ENCODE results near the gene FABP7. TPM values are rescaled to one million over a fixed set of nuclear protein-coding genes. Genes with fewer than 3 reads are reported as not detected.
A peak's percentile ranks its signal among the peaks of the same experiment; 100 is the strongest.
"Not testable (repeated sequence)": the region's sequence is repeated elsewhere in the genome, so short reads cannot be mapped to it uniquely, and the experiment has no call there.

The FABP7 gene
- total RNA-seq, 1 donor from 2014 or later: 7.6 TPM

- Mint-ChIP-seq H3K4me1 (ENCODE audit: unreplicated experiment) (peaks cover 16% of the 10 kb centered on the region), H3K9me3 (no peaks in the 10 kb centered on the region), H3K27ac (peak overlapping the region; percentile 11), H3K36me3 (no peaks in the 10 kb centered on the region), H3K27me3 (no peaks in the 10 kb centered on the region), H3K4me3 (no peak overlapping the region)
- no peak for TF ChIP-seq CTCF (conservative IDR thresholded peaks at IDR 0.05)
- DNase-seq (ENCODE audit: extremely low spot score, unreplicated experiment): no peak
These were observed 43.9 kb upstream of the FABP7 start for GRCh38 chr6:122735582-122735981.

DNA sequence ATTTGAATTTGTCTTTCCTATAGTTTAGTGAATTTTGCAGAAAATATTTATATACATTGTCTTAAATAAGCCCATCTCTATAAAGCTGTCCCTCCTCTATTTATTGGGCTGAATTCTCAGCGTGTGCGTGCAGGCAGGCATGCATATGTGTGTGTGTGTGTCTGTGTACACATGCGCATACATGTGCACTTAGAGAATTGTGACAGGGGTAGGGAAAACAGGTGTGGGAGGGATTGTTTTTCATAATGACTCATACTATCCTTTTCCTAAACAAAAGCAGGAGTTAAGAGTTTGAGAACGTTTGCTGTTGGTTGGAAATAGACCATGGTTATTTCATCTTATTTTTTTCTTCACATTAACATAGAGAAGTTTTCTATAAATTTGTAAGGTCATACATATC, 43.4 kb upstream of the FABP7 start:
- TF ChIP-seq CTCF (conservative IDR thresholded peaks at IDR 0.05): no peak
- Mint-ChIP-seq H3K9me3 (no peaks in the 10 kb centered on the region), H3K27ac (no peak overlapping the region), H3K27me3 (no peaks in the 10 kb centered on the region), H3K4me3 (no peak overlapping the region), H3K36me3 (no peaks in the 10 kb centered on the region), H3K4me1 (ENCODE audit: unreplicated experiment) (peaks cover 16% of the 10 kb centered on the region)
- DNase-seq (ENCODE audit: extremely low spot score, unreplicated experiment): no peak

GRCh38 chr6:122736616-122737015, 42.9 kb upstream of the FABP7 start:
- Mint-ChIP-seq H3K27ac (no peak overlapping the region), H3K27me3 (no peaks in the 10 kb centered on the region), H3K36me3 (no peaks in the 10 kb centered on the region), H3K4me3 (no peak overlapping the region), H3K4me1 (ENCODE audit: unreplicated experiment) (peaks cover 16% of the 10 kb centered on the region), H3K9me3 (no peaks in the 10 kb centered on the region)
- no peak for TF ChIP-seq CTCF (conservative IDR thresholded peaks at IDR 0.05)
- no peak for DNase-seq (ENCODE audit: extremely low spot score, unreplicated experiment)

- H3K4me1 Mint-ChIP-seq (ENCODE audit: unreplicated experiment): peaks cover 12% of the 10 kb centered on the region
- TF ChIP-seq CTCF (conservative IDR thresholded peaks at IDR 0.05): no peak
- no peak for DNase-seq (ENCODE audit: extremely low spot score, unreplicated experiment)
- H3K9me3 Mint-ChIP-seq: no peaks in the 10 kb centered on the region
- H3K27ac Mint-ChIP-seq: no peak overlapping the region
- no peak overlapping the region for H3K4me3 Mint-ChIP-seq
- no peaks in the 10 kb centered on the region for H3K36me3 Mint-ChIP-seq
- no peaks in the 10 kb centered on the region for H3K27me3 Mint-ChIP-seq
These were observed 39.4 kb upstream of the FABP7 start for GRCh38 chr6:122740091-122740490.

- Mint-ChIP-seq H3K27ac (no peak overlapping the region), H3K27me3 (no peaks in the 10 kb centered on the region), H3K4me3 (no peak overlapping the region), H3K36me3 (no peaks in the 10 kb centered on the region), H3K9me3 (no peaks in the 10 kb centered on the region), H3K4me1 (ENCODE audit: unreplicated experiment) (peaks cover 5% of the 10 kb centered on the region)
- no peak for DNase-seq (ENCODE audit: extremely low spot score, unreplicated experiment)
- TF ChIP-seq CTCF (conservative IDR thresholded peaks at IDR 0.05): no peak
These were observed 38.6 kb upstream of the FABP7 start for GRCh38 chr6:122740936-122741335.

- not testable (repeated sequence) for H3K27ac Mint-ChIP-seq; H3K36me3 Mint-ChIP-seq; H3K4me1 Mint-ChIP-seq (ENCODE audit: unreplicated experiment); DNase-seq (ENCODE audit: extremely low spot score, unreplicated experiment); H3K9me3 Mint-ChIP-seq; H3K27me3 Mint-ChIP-seq; H3K4me3 Mint-ChIP-seq
- peak; percentile 53 for TF ChIP-seq CTCF (conservative IDR thresholded peaks at IDR 0.05)
These were observed 35.3 kb upstream of the FABP7 start for GRCh38 chr6:122744247-122744646.

DNA sequence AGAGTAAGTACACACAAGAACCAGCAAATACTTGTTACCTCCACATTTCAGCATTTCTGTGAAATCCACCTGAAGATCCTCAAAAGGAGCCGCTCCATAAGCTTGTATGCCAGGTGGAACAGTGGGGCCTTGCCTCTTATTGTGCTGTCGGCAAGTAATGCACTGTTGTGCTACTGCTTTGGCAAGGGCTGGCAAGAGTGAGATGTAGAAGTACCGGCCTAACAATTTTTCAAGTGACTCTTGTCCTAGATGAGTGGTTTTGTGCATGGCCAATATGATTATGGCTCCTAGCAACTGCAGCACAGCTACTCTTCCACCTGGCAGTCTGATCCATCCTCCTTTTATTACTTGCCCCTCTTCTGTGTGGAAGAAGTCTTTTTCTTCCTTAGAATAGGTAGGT, 34.7 kb upstream of the FABP7 start:
- H3K4me3 Mint-ChIP-seq; H3K4me1 Mint-ChIP-seq (ENCODE audit: unreplicated experiment); H3K36me3 Mint-ChIP-seq; H3K9me3 Mint-ChIP-seq; H3K27ac Mint-ChIP-seq; H3K27me3 Mint-ChIP-seq; DNase-seq (ENCODE audit: extremely low spot score, unreplicated experiment): not testable (repeated sequence)

All from type B pancreatic cell (in vitro differentiated cells).